ENCODE results near the gene MMP15.

Gene MMP15

GRCh38 chr16:57982385-57982784 lies 43.2 kb upstream of the MMP15 start:
- no peak overlapping the region for H3K27ac ChIP-seq
- H3K9me3 ChIP-seq, result no peaks in the 10 kb centered on the region
- H3K36me3 ChIP-seq, result no peaks in the 10 kb centered on the region
- H3K4me3 ChIP-seq (ENCODE audit: low read depth in 1 of 2, low read length in 1 of 2), result no peak overlapping the region
- H3K4me1 ChIP-seq (ENCODE audit: control insufficient read depth in 1 of 2, insufficient read depth in 1 of 2, low read depth in 1 of 2, low read length in 1 of 2), result peaks cover 8 to 15% of the 10 kb centered on the region in 2 experiments
- peaks cover 55% of the 10 kb centered on the region for H3K27me3 ChIP-seq
- TF ChIP-seq CTCF (IDR thresholded peaks at IDR 0.05), result no peak

GRCh38 chr16:57984443-57985203 lies 40.9 kb upstream of the MMP15 start:
- H3K9me3 ChIP-seq, result no peaks in the 10 kb centered on the region
- H3K4me1 ChIP-seq (ENCODE audit: control insufficient read depth in 1 of 2, insufficient read depth in 1 of 2, low read depth in 1 of 2, low read length in 1 of 2), result peaks cover 8 to 15% of the 10 kb centered on the region in 2 experiments
- H3K27me3 ChIP-seq, result peaks cover 55% of the 10 kb centered on the region
- peak overlapping the region; percentile 66 to 73 for H3K4me3 ChIP-seq (ENCODE audit: low read depth in 1 of 2, low read length in 1 of 2)
- TF ChIP-seq CTCF (IDR thresholded peaks at IDR 0.05), result no peak
- H3K36me3 ChIP-seq, result no peaks in the 10 kb centered on the region
- peak overlapping the region; percentile 27 for H3K27ac ChIP-seq

GRCh38 chr16:57985204-57986181 lies 40.1 kb upstream of the MMP15 start:
- Histone ChIP-seq H3K27ac (peak overlapping the region; percentile 27), H3K36me3 (no peaks in the 10 kb centered on the region), H3K4me1 (ENCODE audit: control insufficient read depth in 1 of 2, insufficient read depth in 1 of 2, low read depth in 1 of 2, low read length in 1 of 2) (peaks cover 8 to 15% of the 10 kb centered on the region in 2 experiments), H3K27me3 (peaks cover 55% of the 10 kb centered on the region), H3K4me3 (ENCODE audit: low read depth in 1 of 2, low read length in 1 of 2) (peak overlapping the region; percentile 66 to 73), H3K9me3 (no peaks in the 10 kb centered on the region)
- TF ChIP-seq CTCF (IDR thresholded peaks at IDR 0.05), result no peak

- no peak overlapping the region for H3K27ac ChIP-seq
Observed at GRCh38 chr16:57986196-57986595, 39.4 kb upstream of the MMP15 start.

More at GRCh38 chr16:57986196-57986595, 39.4 kb upstream of the MMP15 start:
- H3K36me3 ChIP-seq, result no peaks in the 10 kb centered on the region
- H3K4me1 ChIP-seq (ENCODE audit: control insufficient read depth in 1 of 2, insufficient read depth in 1 of 2, low read depth in 1 of 2, low read length in 1 of 2), result peaks cover 8 to 15% of the 10 kb centered on the region in 2 experiments
- H3K4me3 ChIP-seq (ENCODE audit: low read depth in 1 of 2, low read length in 1 of 2), result no peak overlapping the region
- no peak for TF ChIP-seq CTCF (IDR thresholded peaks at IDR 0.05)
- peaks cover 55% of the 10 kb centered on the region for H3K27me3 ChIP-seq
- no peaks in the 10 kb centered on the region for H3K9me3 ChIP-seq
